Measurements from ENCODE around the gene PILRA. TPM values are rescaled to one million over a fixed set of nuclear protein-coding genes. Genes with fewer than 3 reads are reported as not detected.

PILRA gene
- total and polyA plus RNA-seq, 2 experiments from 2014 or later = 0.38 to 5.3 TPM

DNA sequence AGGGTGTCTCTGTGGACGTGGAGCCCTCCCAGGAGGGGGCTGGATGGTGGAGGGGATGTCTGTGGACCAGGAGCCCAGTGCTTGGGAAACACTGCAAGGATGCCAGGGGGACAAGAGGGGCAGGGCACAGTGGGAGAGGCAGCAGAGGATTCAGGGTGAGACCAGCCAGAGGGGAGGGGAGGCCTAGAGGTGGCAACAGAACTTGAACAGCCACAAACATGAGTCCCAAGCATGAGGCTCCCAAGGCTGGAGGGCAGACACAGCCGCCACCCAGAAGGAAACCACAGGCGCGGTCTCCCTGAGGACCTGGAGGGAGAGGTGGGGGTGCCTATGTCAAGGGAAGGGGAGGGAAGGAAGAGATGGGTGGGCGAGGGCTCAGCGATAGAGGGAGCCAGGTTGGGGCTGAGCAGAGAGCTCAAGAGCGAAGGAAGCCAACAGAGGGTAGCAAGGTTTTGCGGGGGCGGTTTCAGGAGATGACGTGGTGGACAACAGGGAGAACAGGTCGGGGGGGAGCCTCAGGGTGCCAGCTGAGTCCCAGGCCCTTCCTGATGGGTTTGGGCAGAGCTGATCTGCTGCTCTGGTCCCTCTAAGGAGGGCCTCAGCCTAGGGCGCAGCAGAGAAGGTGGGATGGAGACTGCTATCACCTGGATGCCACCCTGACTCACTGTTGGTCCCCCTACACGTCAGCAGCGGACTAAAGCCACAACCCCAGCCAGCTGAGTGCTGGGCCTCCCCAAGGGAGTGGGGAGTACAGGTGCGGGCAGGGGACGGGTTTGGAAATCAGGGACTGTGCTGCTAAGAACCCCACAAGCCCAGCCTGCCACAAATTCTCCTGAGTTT is 6.7 kb upstream of the PILRA start:
- Histone ChIP-seq H3K4me3 (no peak overlapping the region), H3K9me2 (ENCODE audit: insufficient read depth) (no peaks in the 10 kb centered on the region), H3K4me1 (ENCODE audit: insufficient read depth) (peaks cover 13% of the 10 kb centered on the region), H3K27ac (ENCODE audit: low read depth) (no peak overlapping the region; the same call in 1 of the 2 replicates), H3K79me2 (replicated peaks; ENCODE audit: insufficient read depth) (no peaks in the 10 kb centered on the region), H3K4me2 (no peak overlapping the region), H2AFZ (no peak overlapping the region), H3K27me3 (ENCODE audit: insufficient read depth) (no peaks in the 10 kb centered on the region), H3K36me3 (ENCODE audit: insufficient read depth) (peaks cover 12% of the 10 kb centered on the region), H3F3A (replicated peaks; ENCODE audit: low read depth) (0 out of 2 replicates have a peak, but pooled peaks cover 7% of the 10 kb centered on the region), H4K20me1 (replicated peaks; ENCODE audit: insufficient read depth) (no peaks in the 10 kb centered on the region; the same call in none of the 2 replicates)
- Mint-ChIP-seq H3K4me1 (peaks cover 31% of the 10 kb centered on the region), H3K27me3 (ENCODE audit: insufficient read depth, low read depth, poor library complexity) (peaks cover 8% of the 10 kb centered on the region), H3K27ac (peak overlapping the region; percentile 39; the same call in 1 of the 2 replicates), H3K36me3 (ENCODE audit: low read depth) (peaks cover 40% of the 10 kb centered on the region), H3K4me3 (no peak overlapping the region), H3K9me3 (no peaks in the 10 kb centered on the region)
- ATAC-seq (no peak), DNase-seq (ENCODE audit: low spot score) (no peak)
- TF ChIP-seq POLR2AphosphoS5 (IDR thresholded peaks at IDR 0.05; ENCODE audit: low read depth) = peak; percentile 14; the same call in 1 of the 2 replicates
- TF ChIP-seq, protein P1, sequence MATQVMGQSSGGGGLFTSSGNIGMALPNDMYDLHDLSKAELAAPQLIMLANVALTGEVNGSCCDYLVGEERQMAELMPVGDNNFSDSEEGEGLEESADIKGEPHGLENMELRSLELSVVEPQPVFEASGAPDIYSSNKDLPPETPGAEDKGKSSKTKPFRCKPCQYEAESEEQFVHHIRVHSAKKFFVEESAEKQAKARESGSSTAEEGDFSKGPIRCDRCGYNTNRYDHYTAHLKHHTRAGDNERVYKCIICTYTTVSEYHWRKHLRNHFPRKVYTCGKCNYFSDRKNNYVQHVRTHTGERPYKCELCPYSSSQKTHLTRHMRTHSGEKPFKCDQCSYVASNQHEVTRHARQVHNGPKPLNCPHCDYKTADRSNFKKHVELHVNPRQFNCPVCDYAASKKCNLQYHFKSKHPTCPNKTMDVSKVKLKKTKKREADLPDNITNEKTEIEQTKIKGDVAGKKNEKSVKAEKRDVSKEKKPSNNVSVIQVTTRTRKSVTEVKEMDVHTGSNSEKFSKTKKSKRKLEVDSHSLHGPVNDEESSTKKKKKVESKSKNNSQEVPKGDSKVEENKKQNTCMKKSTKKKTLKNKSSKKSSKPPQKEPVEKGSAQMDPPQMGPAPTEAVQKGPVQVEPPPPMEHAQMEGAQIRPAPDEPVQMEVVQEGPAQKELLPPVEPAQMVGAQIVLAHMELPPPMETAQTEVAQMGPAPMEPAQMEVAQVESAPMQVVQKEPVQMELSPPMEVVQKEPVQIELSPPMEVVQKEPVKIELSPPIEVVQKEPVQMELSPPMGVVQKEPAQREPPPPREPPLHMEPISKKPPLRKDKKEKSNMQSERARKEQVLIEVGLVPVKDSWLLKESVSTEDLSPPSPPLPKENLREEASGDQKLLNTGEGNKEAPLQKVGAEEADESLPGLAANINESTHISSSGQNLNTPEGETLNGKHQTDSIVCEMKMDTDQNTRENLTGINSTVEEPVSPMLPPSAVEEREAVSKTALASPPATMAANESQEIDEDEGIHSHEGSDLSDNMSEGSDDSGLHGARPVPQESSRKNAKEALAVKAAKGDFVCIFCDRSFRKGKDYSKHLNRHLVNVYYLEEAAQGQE (IDR thresholded peaks at IDR 0.05; ENCODE audit: unreplicated experiment) = no peak

DNA sequence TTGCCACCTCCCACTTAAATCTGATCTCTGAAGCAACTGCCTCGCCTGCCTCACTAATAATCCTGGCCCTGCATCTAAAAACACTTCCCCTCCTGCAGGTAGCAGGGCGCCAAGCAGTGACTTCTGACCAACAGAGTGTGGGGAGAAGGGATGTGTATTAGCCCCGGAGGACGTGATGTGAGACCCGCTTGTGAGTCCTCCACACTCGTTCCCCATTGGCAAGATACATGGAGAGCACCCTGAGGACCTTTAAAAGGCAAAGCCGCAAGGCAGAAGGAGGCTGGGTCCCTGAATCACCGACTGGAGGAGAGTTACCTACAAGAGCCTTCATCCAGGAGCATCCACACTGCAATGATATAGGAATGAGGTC is 6.1 kb upstream of the PILRA start:
- no peaks in the 10 kb centered on the region for H3K79me2 ChIP-seq (replicated peaks; ENCODE audit: insufficient read depth)
- no peak overlapping the region for H3K27ac Mint-ChIP-seq
- DNase-seq (ENCODE audit: low spot score) = no peak
- peaks cover 34% of the 10 kb centered on the region for H3K36me3 Mint-ChIP-seq (ENCODE audit: low read depth)
- no peaks in the 10 kb centered on the region for H3K27me3 ChIP-seq (ENCODE audit: insufficient read depth)
- H3K36me3 ChIP-seq (ENCODE audit: insufficient read depth) = peaks cover 6% of the 10 kb centered on the region
- H2AFZ ChIP-seq = no peak overlapping the region
- H4K20me1 ChIP-seq (replicated peaks; ENCODE audit: insufficient read depth) = no peaks in the 10 kb centered on the region; the same call in none of the 2 replicates
- H3K4me3 ChIP-seq = no peak overlapping the region
- no peak for ATAC-seq
- H3K27me3 Mint-ChIP-seq (ENCODE audit: insufficient read depth, low read depth, poor library complexity) = peaks cover 9% of the 10 kb centered on the region
- H3F3A ChIP-seq (replicated peaks; ENCODE audit: low read depth) = 0 out of 2 replicates have a peak, but pooled peaks cover 7% of the 10 kb centered on the region
- H3K9me3 Mint-ChIP-seq = no peaks in the 10 kb centered on the region
- no peak overlapping the region for H3K4me2 ChIP-seq
- H3K9me2 ChIP-seq (ENCODE audit: insufficient read depth) = no peaks in the 10 kb centered on the region
- H3K27ac ChIP-seq (ENCODE audit: low read depth) = no peak overlapping the region; the same call in 1 of the 2 replicates
- H3K4me1 ChIP-seq (ENCODE audit: insufficient read depth) = peaks cover 13% of the 10 kb centered on the region
- peaks cover 34% of the 10 kb centered on the region for H3K4me1 Mint-ChIP-seq
- H3K4me3 Mint-ChIP-seq = no peak overlapping the region
- TF ChIP-seq EZH2 (IDR thresholded peaks at IDR 0.05; ENCODE audit: low read depth, unreplicated experiment) = no peak
- no peak for TF ChIP-seq ZNF114 (CRISPR knock-in tag; IDR thresholded peaks at IDR 0.05)
- TF ChIP-seq, protein P2, sequence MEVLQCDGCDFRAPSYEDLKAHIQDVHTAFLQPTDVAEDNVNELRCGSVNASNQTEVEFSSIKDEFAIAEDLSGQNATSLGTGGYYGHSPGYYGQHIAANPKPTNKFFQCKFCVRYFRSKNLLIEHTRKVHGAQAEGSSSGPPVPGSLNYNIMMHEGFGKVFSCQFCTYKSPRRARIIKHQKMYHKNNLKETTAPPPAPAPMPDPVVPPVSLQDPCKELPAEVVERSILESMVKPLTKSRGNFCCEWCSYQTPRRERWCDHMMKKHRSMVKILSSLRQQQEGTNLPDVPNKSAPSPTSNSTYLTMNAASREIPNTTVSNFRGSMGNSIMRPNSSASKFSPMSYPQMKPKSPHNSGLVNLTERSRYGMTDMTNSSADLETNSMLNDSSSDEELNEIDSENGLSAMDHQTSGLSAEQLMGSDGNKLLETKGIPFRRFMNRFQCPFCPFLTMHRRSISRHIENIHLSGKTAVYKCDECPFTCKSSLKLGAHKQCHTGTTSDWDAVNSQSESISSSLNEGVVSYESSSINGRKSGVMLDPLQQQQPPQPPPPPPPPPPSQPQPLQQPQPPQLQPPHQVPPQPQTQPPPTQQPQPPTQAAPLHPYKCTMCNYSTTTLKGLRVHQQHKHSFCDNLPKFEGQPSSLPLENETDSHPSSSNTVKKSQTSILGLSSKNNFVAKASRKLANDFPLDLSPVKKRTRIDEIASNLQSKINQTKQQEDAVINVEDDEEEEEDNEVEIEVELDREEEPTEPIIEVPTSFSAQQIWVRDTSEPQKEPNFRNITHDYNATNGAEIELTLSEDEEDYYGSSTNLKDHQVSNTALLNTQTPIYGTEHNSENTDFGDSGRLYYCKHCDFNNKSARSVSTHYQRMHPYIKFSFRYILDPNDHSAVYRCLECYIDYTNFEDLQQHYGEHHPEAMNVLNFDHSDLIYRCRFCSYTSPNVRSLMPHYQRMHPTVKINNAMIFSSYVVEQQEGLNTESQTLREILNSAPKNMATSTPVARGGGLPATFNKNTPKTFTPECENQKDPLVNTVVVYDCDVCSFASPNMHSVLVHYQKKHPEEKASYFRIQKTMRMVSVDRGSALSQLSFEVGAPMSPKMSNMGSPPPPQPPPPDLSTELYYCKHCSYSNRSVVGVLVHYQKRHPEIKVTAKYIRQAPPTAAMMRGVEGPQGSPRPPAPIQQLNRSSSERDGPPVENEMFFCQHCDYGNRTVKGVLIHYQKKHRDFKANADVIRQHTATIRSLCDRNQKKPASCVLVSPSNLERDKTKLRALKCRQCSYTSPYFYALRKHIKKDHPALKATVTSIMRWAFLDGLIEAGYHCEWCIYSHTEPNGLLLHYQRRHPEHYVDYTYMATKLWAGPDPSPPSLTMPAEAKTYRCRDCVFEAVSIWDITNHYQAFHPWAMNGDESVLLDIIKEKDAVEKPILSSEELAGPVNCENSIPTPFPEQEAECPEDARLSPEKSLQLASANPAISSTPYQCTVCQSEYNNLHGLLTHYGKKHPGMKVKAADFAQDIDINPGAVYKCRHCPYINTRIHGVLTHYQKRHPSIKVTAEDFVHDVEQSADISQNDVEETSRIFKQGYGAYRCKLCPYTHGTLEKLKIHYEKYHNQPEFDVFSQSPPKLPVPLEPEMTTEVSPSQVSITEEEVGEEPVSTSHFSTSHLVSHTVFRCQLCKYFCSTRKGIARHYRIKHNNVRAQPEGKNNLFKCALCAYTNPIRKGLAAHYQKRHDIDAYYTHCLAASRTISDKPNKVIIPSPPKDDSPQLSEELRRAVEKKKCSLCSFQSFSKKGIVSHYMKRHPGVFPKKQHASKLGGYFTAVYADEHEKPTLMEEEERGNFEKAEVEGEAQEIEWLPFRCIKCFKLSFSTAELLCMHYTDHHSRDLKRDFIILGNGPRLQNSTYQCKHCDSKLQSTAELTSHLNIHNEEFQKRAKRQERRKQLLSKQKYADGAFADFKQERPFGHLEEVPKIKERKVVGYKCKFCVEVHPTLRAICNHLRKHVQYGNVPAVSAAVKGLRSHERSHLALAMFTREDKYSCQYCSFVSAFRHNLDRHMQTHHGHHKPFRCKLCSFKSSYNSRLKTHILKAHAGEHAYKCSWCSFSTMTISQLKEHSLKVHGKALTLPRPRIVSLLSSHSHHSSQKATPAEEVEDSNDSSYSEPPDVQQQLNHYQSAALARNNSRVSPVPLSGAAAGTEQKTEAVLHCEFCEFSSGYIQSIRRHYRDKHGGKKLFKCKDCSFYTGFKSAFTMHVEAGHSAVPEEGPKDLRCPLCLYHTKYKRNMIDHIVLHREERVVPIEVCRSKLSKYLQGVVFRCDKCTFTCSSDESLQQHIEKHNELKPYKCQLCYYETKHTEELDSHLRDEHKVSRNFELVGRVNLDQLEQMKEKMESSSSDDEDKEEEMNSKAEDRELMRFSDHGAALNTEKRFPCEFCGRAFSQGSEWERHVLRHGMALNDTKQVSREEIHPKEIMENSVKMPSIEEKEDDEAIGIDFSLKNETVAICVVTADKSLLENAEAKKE (CRISPR knock-in tag; IDR thresholded peaks at IDR 0.05) = no peak
- no peak; the same call in 1 of the 2 replicates for TF ChIP-seq POLR2AphosphoS5 (IDR thresholded peaks at IDR 0.05; ENCODE audit: low read depth)
- TF ChIP-seq, protein P1 (IDR thresholded peaks at IDR 0.05; ENCODE audit: unreplicated experiment) = no peak
- TF ChIP-seq EZH2phosphoT487 (IDR thresholded peaks at IDR 0.05; ENCODE audit: unreplicated experiment) = no peak
